AG10803 (cell line): Measurements from ENCODE around the gene ZNF212.

ENCODE experiments used
- DNase-seq: peaks from one replicate; pipeline ENCODE4 v3.0.0; 2010; ENCODE audit warnings: low read depth
- H3K4me3 ChIP-seq: 2 replicates; pipeline ENCODE4 v1.5.1; 2011; ENCODE audit warnings: mild to moderate bottlenecking, low read length, control low read depth
- TF ChIP-seq, protein P1 (sequence below): conservative IDR thresholded peaks from 2 replicates; pipeline ENCODE4 v1.5.1; 2011; ENCODE audit warnings: mild to moderate bottlenecking, low read length, control low read depth, inconsistent platforms

The ZNF212 gene

DNA sequence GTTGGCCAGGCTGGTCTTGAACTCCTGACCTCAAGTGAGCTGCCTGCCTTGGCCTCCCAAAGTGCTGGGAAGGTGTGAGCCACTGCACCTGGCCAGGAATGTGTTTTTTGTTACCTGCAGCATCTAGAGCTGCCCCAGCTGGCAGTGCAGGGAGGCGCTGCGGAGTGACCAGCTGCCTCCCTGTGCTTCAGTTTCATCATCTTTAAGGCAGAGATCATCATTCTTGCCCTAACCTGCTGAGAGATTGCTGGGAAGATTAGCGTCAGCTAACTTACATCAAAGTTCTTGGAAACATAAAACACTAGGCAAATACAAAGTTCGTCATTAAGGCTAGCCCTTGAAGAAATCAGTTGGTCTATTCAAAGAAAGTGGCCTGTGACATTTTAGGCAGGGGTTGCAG lies 41.8 kb upstream of the ZNF212 start:
- no peak for DNase-seq
- H3K4me3 ChIP-seq = no peak overlapping the region
- TF ChIP-seq, protein P1, sequence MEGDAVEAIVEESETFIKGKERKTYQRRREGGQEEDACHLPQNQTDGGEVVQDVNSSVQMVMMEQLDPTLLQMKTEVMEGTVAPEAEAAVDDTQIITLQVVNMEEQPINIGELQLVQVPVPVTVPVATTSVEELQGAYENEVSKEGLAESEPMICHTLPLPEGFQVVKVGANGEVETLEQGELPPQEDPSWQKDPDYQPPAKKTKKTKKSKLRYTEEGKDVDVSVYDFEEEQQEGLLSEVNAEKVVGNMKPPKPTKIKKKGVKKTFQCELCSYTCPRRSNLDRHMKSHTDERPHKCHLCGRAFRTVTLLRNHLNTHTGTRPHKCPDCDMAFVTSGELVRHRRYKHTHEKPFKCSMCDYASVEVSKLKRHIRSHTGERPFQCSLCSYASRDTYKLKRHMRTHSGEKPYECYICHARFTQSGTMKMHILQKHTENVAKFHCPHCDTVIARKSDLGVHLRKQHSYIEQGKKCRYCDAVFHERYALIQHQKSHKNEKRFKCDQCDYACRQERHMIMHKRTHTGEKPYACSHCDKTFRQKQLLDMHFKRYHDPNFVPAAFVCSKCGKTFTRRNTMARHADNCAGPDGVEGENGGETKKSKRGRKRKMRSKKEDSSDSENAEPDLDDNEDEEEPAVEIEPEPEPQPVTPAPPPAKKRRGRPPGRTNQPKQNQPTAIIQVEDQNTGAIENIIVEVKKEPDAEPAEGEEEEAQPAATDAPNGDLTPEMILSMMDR = no peak

DNA sequence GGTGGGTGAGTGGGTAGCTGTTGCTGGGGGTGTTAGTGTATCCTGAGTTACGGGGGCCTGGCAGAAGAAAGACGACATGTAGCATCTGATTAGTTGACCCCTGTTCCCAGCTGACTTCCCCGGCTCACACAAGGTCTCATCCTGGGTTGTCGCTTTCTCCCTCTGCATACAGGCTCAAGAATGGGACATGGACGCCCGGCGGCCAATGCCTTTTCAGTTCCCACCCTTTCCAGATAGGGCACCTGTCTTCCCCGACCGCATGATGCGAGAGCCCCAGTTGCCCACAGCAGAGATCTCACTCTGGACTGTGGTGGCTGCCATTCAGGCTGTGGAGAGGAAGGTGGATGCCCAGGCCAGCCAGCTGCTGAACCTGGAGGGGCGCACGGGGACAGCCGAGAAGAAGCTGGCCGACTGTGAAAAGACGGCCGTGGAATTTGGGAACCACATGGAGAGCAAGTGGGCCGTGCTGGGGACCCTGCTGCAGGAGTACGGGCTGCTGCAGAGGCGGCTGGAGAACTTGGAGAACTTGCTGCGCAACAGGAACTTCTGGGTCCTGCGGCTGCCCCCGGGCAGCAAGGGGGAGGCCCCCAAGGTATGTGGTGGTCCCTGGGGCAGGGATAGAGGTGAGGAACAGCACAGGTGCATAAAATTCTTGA lies 41.2 kb upstream of the ZNF212 start:
- no peak overlapping the region for H3K4me3 ChIP-seq
- no peak for DNase-seq
- TF ChIP-seq, protein P1 = no peak

DNA sequence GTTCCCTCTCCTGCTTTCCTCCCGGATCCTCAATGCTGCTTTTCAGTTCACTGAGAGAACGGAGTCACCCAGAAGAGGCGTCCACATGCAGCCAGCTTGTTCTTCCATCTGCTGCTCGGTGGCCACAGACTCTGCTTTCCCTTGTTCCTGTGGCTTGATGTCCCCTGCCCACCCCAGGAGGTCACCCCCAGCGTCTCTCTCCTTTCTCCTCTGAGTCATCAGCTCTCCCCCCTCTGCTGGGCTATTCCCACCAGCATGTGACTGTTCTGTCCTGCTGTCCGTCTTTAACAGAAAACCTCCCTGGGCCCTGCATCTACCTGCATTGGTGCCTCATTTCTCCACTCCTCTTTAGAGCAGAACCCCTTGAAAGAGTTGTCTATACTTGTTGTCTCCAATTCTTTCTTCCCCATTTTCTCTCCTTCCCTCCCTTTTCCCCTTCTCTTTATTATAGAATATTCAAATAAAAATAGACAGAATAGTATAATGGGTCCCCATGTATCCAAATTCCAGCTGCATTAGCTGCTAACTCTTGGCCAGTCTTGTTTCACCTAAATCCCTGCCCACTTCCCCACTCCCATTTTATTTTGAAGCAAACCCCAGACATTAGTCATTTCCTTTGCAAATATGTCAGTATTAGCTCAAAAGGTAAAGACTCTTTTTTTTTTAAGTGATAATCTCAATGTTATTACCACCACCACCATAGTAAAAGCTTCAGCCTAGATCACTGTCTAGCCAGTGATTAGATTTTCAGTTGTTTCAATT lies 40.0 kb upstream of the ZNF212 start:
- no peak overlapping the region for H3K4me3 ChIP-seq
- DNase-seq = no peak
- TF ChIP-seq, protein P1 = no peak

DNA sequence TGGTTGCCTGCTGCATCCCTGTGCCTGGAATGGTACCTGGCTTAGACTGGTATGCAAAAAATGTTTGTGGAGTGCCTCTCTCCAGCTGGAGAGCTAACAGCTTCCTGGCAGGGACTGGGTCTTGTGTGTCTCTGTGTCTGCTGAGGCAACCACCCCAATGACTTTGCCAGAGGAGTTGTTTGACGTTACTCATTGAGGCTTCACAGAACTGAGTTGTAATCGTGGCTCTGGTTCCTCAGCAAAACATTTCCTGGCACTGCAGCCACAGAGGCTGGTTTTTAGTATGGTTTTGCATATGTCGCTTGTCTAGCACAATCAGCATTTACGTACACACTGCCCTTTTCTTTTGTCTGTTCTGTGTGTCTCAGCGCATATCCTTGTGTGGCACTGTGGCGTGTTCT lies 36.6 kb upstream of the ZNF212 start:
- TF ChIP-seq, protein P1 = no peak
- no peak overlapping the region for H3K4me3 ChIP-seq
- DNase-seq = peak; percentile 43

DNA sequence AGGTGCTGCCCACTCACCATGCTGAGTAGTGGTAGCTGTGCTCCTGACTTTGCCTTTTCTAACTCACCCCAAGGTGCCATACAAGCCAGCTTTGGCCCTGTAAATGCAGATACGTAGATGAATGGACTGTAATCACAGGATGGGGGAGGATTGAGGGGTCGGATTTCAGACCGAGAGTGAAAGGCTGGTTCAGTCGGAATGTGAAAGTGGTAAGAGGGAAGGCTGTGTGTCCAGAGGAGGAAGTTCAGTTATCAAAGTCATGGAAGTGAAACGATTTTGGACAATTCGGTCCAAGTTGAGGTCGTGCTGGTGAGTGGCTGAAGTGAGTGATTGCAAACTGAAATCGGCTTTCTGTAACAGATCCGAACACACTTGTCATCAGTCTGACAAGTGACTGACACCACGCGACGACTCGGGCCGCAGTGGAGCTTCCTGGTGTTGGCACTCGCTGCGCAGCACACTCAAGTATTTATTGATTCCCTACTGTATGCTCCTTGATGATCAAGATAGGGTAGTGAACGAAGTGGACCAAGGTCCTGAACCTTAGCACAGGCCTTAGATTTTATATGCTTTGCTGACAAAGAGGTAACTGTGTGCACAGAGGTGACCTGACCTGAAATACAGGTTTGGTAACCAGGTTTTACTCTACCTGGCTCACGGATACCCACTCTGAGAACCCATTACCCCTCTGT lies 33.6 kb upstream of the ZNF212 start:
- DNase-seq = no peak
- TF ChIP-seq, protein P1 = no peak

DNA sequence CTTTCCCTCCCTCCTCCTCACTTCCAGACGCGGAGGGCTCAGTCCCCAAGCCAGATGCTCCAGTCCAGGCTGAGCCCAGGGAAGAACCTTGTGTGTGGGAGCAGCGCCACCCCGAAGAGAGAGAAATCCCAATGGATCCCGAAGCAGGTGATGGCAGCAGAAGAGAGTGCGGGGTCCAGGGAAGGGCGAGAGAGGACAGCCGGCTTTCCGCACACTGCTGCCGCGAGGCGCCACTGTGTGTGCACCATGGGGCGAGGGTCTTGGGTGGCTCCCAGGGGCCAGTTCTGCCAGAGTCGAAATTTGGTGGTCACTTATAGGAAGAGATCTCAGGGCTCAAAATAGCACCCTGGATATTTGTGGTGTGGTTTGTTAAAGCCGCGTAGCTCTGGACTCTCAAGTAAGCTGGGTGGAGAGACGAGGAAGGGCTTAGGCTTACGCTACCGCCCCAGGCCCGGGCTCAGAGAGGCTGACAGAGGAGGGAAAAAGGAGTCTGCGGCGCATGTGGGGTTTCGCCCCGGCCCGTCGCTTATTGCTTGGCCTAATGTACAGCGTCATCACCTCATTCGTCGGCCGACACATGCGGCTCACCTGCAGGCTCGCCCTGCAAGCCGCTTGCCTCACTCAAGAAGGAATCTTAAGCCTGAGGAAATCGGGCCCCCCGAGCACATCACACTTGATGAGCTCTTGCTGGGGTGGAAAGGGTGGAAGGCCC lies 32.0 kb upstream of the ZNF212 start:
- H3K4me3 ChIP-seq = no peak overlapping the region
- no peak for DNase-seq
- TF ChIP-seq, protein P1 = no peak

More for the DNA sequence above, 33.6 kb upstream of the ZNF212 start:
- no peak overlapping the region for H3K4me3 ChIP-seq
